Esophagus squamous epithelium (tissue), 5 donors: ENCODE data around the gene SPTBN4. TPM values are rescaled to one million over a fixed set of nuclear protein-coding genes. Genes with fewer than 3 reads are reported as not detected.

Source experiments
- DNase-seq: peaks from one replicate; lab custom pipeline; 2025; lab: John Stamatoyannopoulos, UW
- H3K27ac ChIP-seq, 4 donors: fragments of 200-600 bp; sonication (generic); one replicate each; pipeline ENCODE4 v1.5.1; 2016 to 2019; ENCODE audit warnings: mild to moderate bottlenecking in 1 of 4
- H3K27me3 ChIP-seq, 4 donors: fragments of 200-600 bp; sonication (generic); 1 replicate in 3 of 4; 2 replicates in 1 of 4; pipeline versions ENCODE4 v1.5.1 to v1.6.0; 2017 to 2021; ENCODE audit warnings: antibody characterized with exemption in 1 of 4
- H3K36me3 ChIP-seq, 3 donors: fragments of 200-600 bp; sonication (generic); one replicate each; pipeline ENCODE4 v1.5.1; 2016 to 2019
- H3K4me1 ChIP-seq, 3 donors: fragments of 200-600 bp; sonication (generic); one replicate each; pipeline ENCODE4 v1.5.1; 2017 to 2019
- H3K4me3 ChIP-seq, 4 donors: fragments of 200-600 bp; sonication (generic); 1 replicate in 3 of 4; 2 replicates in 1 of 4; pipeline ENCODE4 v1.5.1; 2016 to 2019; ENCODE audit warnings: mild to moderate bottlenecking in 2 of 4, moderate library complexity in 1 of 4
- H3K9me3 ChIP-seq, 3 donors: fragments of 200-600 bp; sonication (generic); one replicate each; pipeline ENCODE4 v1.5.1; 2016 to 2019
- CTCF ChIP-seq, 6 experiments: fragments of 450-650 bp in 4 of 6; fragments of 200-600 bp in 2 of 6; sonication (generic) in 2 of 6; IDR thresholded peaks; one replicate each; pipeline ENCODE4 v1.5.1; 2016 to 2019; ENCODE audit warnings: antibody characterized with exemption in 6 of 6, mild to moderate bottlenecking in 4 of 6, moderate library complexity in 4 of 6
- POLR2A ChIP-seq, 4 donors: fragments of 450-650 bp; IDR thresholded peaks; one replicate each; pipeline ENCODE4 v1.6.1; 2017; ENCODE audit warnings: antibody characterized with exemption in 4 of 4, mild to moderate bottlenecking in 4 of 4, moderate library complexity in 3 of 4
- WGBS, 2 donors: methylation state at CpG; one replicate each; pipeline ENCODE4 v1.1.5; 2018; 5-methylcytosine and 5-hydroxymethylcytosine counted together
- intact Hi-C: fragments of 100-400 bp; cut with DNase I; formaldehyde crosslinking; loops from one replicate; pipeline ENCODE4 v1.15.0; 2022
- small RNA-seq, 4 donors: library from RNA; depleted of rRNA; stranded (forward); fragments of <200 nt; gene quantifications; one replicate each; pipeline ENCODE3, GENCODE V24; 2016
- total RNA-seq, 4 donors: library from RNA; depleted of rRNA; stranded (reverse); fragments of >200 nt; gene quantifications; one replicate each; pipeline ENCODE4 v1.1.0, GENCODE V29; 2016
- donor health status: DM: yes; HTN: yes; CAD: no.

Gene SPTBN4
- total RNA-seq, 4 donors from 2014 or later: 0.08 to 2.0 (median 1.2) TPM

- H3K4me1 ChIP-seq: peaks cover 0 to 23% (median 0%) of the 10 kb centered on the region in 3 donors
- no peak overlapping the region for H3K4me3 ChIP-seq
- no peak overlapping the region for H3K27ac ChIP-seq
- no peaks in the 10 kb centered on the region for H3K9me3 ChIP-seq
- TF ChIP-seq CTCF (IDR thresholded peaks at IDR 0.05) (no peak), POLR2A (IDR thresholded peaks at IDR 0.05) (no peak)
- WGBS, 2 donors: 69 to 77% methylated on average over 1 to 7 of the region's 7 CpGs
- peaks cover 31 to 98% (median 35%) of the 10 kb centered on the region in 3 donors for H3K36me3 ChIP-seq
- no peaks in the 10 kb centered on the region for H3K27me3 ChIP-seq
- intact Hi-C loops: no loop called here
- no peak for DNase-seq
Measured at GRCh38 chr19:40625406-40626120, 158.8 kb downstream of the SPTBN4 start.

Small RNAs within 50 kb of the gene (small RNA-seq; reads per million reads assigned to genes)
- 0 reads per million in 4 donors for gene RF00017

Other genes with a start within 250 kb of the SPTBN4 start
- gene TTC9B, start 248.6 kb upstream of the SPTBN4 start, total RNA-seq: not detected
- not detected for gene CCNP, start 240.3 kb upstream of the SPTBN4 start, total RNA-seq
- 10 to 100 TPM; 59.0 to 84.7 (median 69.0) TPM for gene AKT2, start 181.7 kb upstream of the SPTBN4 start, total RNA-seq
- 10 to 100 TPM in 2 of 4 donors, 1 to 10 TPM in 2; 10.0 to 14.1 (median 11.7) TPM for gene C19orf47, start 118.6 kb upstream of the SPTBN4 start, total RNA-seq
- gene PLD3, start 118.3 kb upstream of the SPTBN4 start, total RNA-seq: 100 to 1,000 TPM in 3 of 4 donors, 10 to 100 TPM in 1; 56.8 to 163 (median 128) TPM
- under 1 TPM in 1 of 4 donors, not detected in 3; 0.19 TPM for gene HIPK4, start 76.8 kb upstream of the SPTBN4 start, total RNA-seq
- gene PRX, start 53.6 kb upstream of the SPTBN4 start, total RNA-seq: 1 to 10 TPM in 3 of 4 donors, under 1 TPM in 1; 0.70 to 6.1 (median 2.4) TPM
- 10 to 100 TPM; 10.2 to 24.9 (median 16.2) TPM for gene SERTAD1, start 41.0 kb upstream of the SPTBN4 start, total RNA-seq
- 10 to 100 TPM in 3 of 4 donors, 1 to 10 TPM in 1; 8.9 to 17.4 (median 12.0) TPM for gene SERTAD3, start 22.7 kb upstream of the SPTBN4 start, total RNA-seq
- gene BLVRB, start 1.3 kb upstream of the SPTBN4 start, total RNA-seq: 100 to 1,000 TPM; 177 to 283 (median 236) TPM
- gene SHKBP1, start 109.9 kb downstream of the SPTBN4 start, total RNA-seq: 10 to 100 TPM; 42.3 to 77.9 (median 49.8) TPM
- gene LTBP4, start 134.4 kb downstream of the SPTBN4 start, total RNA-seq: 100 to 1,000 TPM in 1 of 4 donors, 10 to 100 TPM in 3; 43.5 to 249 (median 65.5) TPM
- gene NUMBL, start 223.7 kb downstream of the SPTBN4 start, total RNA-seq: 10 to 100 TPM; 11.2 to 20.8 (median 15.8) TPM
- gene COQ8B, start 249.9 kb downstream of the SPTBN4 start, total RNA-seq: 10 to 100 TPM; 19.3 to 64.1 (median 33.3) TPM